DMS153 (cell line): ENCODE data around the gene SLC25A34.

Experiments used
- DNase-seq: peaks from one replicate; lab custom pipeline; 2025; lab: John Stamatoyannopoulos, UW

SLC25A34 gene

GRCh38 chr1:15753776-15754175 is 17.7 kb downstream of the SLC25A34 start:
- no peak for DNase-seq

GRCh38 chr1:15755021-15755645 is 19.1 kb downstream of the SLC25A34 start:
- DNase-seq: no peak

GRCh38 chr1:15755646-15756040 is 19.6 kb downstream of the SLC25A34 start:
- DNase-seq: no peak

GRCh38 chr1:15756143-15757015 is 20.3 kb downstream of the SLC25A34 start:
- peak; percentile 75 for DNase-seq

GRCh38 chr1:15757016-15757543 is 21.0 kb downstream of the SLC25A34 start:
- no peak for DNase-seq

- DNase-seq: no peak
Measured at GRCh38 chr1:15757575-15758342, 21.7 kb downstream of the SLC25A34 start.

GRCh38 chr1:15758343-15758931 is 22.4 kb downstream of the SLC25A34 start, which contains the start of gene FBLIM1:
FBLIM1 (plus strand) TSS chr1:15758795; CDS start chr1:15764984, 6,189 bp downstream.
- DNase-seq: no peak

GRCh38 chr1:15758953-15759661 is 23.0 kb downstream of the SLC25A34 start:
- no peak for DNase-seq

- no peak for DNase-seq
Measured at GRCh38 chr1:15760520-15761211, 24.6 kb downstream of the SLC25A34 start.

- DNase-seq: no peak
Measured at GRCh38 chr1:15761366-15762128, 25.5 kb downstream of the SLC25A34 start.

GRCh38 chr1:15762546-15762945 is 26.5 kb downstream of the SLC25A34 start:
- DNase-seq: no peak

GRCh38 chr1:15764269-15764764 is 28.3 kb downstream of the SLC25A34 start:
- DNase-seq: no peak

GRCh38 chr1:15764890-15765289 is 28.8 kb downstream of the SLC25A34 start:
- no peak for DNase-seq

- no peak for DNase-seq
Measured at GRCh38 chr1:15765495-15766194, 29.6 kb downstream of the SLC25A34 start.

GRCh38 chr1:15767941-15768340 is 31.9 kb downstream of the SLC25A34 start:
- DNase-seq: no peak

GRCh38 chr1:15768388-15768787 is 32.3 kb downstream of the SLC25A34 start:
- no peak for DNase-seq

GRCh38 chr1:15770313-15770962 is 34.4 kb downstream of the SLC25A34 start:
- DNase-seq: no peak

GRCh38 chr1:15771836-15772515 is 35.9 kb downstream of the SLC25A34 start:
- DNase-seq: no peak
